ENCODE measurements around the gene C11orf24. TPM values are rescaled to one million over a fixed set of nuclear protein-coding genes. Genes with fewer than 3 reads are reported as not detected.
A peak's percentile ranks its signal among the peaks of the same experiment; 100 is the strongest.

The C11orf24 gene
- total and polyA plus RNA-seq, 8 donors: 5.8 to 35.1 (median 20.1) TPM

GRCh38 chr11:68306636-68307035, 34.9 kb upstream of the C11orf24 start:
- Histone ChIP-seq H3K36me3 (no peaks in the 10 kb centered on the region), H3K27me3 (peaks cover 0 to 1% (median 0%) of the 10 kb centered on the region in 3 donors), H3K4me3 (no peak overlapping the region), H3K27ac (no peak overlapping the region), H3K9me3 (no peaks in the 10 kb centered on the region), H3K4me1 (peaks cover 0 to 11% (median 8%) of the 10 kb centered on the region in 4 donors)
- 86 to 97% (median 93%) methylated on average over 3 of the region's 3 CpGs for WGBS, 5 donors
- TF ChIP-seq, protein P1, sequence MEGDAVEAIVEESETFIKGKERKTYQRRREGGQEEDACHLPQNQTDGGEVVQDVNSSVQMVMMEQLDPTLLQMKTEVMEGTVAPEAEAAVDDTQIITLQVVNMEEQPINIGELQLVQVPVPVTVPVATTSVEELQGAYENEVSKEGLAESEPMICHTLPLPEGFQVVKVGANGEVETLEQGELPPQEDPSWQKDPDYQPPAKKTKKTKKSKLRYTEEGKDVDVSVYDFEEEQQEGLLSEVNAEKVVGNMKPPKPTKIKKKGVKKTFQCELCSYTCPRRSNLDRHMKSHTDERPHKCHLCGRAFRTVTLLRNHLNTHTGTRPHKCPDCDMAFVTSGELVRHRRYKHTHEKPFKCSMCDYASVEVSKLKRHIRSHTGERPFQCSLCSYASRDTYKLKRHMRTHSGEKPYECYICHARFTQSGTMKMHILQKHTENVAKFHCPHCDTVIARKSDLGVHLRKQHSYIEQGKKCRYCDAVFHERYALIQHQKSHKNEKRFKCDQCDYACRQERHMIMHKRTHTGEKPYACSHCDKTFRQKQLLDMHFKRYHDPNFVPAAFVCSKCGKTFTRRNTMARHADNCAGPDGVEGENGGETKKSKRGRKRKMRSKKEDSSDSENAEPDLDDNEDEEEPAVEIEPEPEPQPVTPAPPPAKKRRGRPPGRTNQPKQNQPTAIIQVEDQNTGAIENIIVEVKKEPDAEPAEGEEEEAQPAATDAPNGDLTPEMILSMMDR (IDR thresholded peaks at IDR 0.05): no peak
- TF ChIP-seq EP300 (IDR thresholded peaks at IDR 0.05) (no peak), POLR2AphosphoS5 (IDR thresholded peaks at IDR 0.05) (no peak), POLR2A (IDR thresholded peaks at IDR 0.05) (no peak)
- no peak for DNase-seq
- intact Hi-C loops (cut with DNase I; ENCODE audit: low total_unique reads): no loop called here

- Histone ChIP-seq H3K4me1 (peaks cover 0 to 9% (median 7%) of the 10 kb centered on the region in 4 donors), H3K36me3 (no peaks in the 10 kb centered on the region), H3K4me3 (no peak overlapping the region), H3K27ac (no peak overlapping the region), H3K9me3 (no peaks in the 10 kb centered on the region), H3K27me3 (no peaks in the 10 kb centered on the region)
- TF ChIP-seq, protein P1 (IDR thresholded peaks at IDR 0.05): no peak
- TF ChIP-seq EP300 (IDR thresholded peaks at IDR 0.05): no peak
- no peak for TF ChIP-seq POLR2AphosphoS5 (IDR thresholded peaks at IDR 0.05)
- 89 to 99% (median 94%) methylated on average over 4 to 7 of the region's 7 CpGs for WGBS, 5 donors
- intact Hi-C loops (cut with DNase I; ENCODE audit: low total_unique reads): no loop called here
- no peak for DNase-seq
These were observed 32.4 kb upstream of the C11orf24 start for GRCh38 chr11:68303982-68304780.

DNA sequence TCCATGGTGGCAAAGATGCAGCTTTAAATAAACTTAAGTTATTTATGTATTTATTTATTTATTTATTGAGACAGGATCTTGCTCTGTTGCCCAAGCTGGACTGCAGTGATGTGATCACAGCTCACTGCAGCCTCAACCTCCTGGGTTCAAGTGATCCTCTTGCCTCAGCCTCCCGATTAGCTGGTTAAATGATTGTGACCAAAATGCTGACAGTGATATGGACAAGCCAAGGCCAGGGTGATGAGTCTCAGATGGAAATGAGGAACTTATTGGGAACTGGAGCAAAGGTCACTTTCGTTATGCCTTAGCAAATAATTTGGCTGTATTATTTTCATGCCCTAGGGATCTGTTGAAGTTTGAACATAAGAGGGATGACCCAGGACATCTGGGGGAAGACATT, 31.3 kb upstream of the C11orf24 start:
- H3K4me1 ChIP-seq: peaks cover 10 to 20% (median 18%) of the 10 kb centered on the region in 4 donors
- intact Hi-C loops (cut with DNase I; ENCODE audit: low total_unique reads): no loop called here
- H3K36me3 ChIP-seq: no peaks in the 10 kb centered on the region
- WGBS, 5 donors: 64 to 74% (median 74%) methylated on average over 2 of the region's 2 CpGs
- H3K4me3 ChIP-seq: no peak overlapping the region
- H3K9me3 ChIP-seq: no peaks in the 10 kb centered on the region
- TF ChIP-seq POLR2A (IDR thresholded peaks at IDR 0.05) (no peak), POLR2AphosphoS5 (IDR thresholded peaks at IDR 0.05) (no peak), EP300 (IDR thresholded peaks at IDR 0.05) (no peak)
- TF ChIP-seq, protein P1 (IDR thresholded peaks at IDR 0.05): no peak
- H3K27me3 ChIP-seq: no peaks in the 10 kb centered on the region
- H3K27ac ChIP-seq: peak overlapping the region in 1 of 5 donors; percentile 14
- peak in 1 of 2 donors; percentile 13 for DNase-seq

DNA sequence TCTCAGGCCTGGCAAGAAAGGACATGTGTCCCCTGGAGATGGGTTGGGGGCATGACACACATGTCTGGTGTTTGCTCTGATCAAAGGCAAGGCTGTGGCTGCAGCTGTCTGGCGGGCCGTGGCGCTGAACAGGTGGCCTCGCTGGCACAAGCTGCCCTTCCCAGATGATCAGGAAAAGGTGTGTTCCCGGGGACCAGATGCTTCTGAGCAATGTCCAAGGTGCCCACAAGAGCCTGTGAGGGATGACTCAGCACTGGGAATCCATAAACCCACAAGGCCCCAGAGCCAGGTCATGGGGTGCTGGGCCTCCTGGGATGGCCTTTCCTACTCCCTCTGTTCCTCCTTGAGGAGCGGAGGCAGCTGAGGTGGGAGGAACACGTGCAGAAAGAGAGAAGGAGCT, 30.9 kb upstream of the C11orf24 start:
- peak overlapping the region in 1 of 5 donors; percentile 14 for H3K27ac ChIP-seq
- intact Hi-C loops (cut with DNase I; ENCODE audit: low total_unique reads): no loop called here
- no peaks in the 10 kb centered on the region for H3K9me3 ChIP-seq
- H3K27me3 ChIP-seq: no peaks in the 10 kb centered on the region
- TF ChIP-seq, protein P1 (IDR thresholded peaks at IDR 0.05): no peak
- TF ChIP-seq POLR2AphosphoS5 (IDR thresholded peaks at IDR 0.05) (no peak), EP300 (IDR thresholded peaks at IDR 0.05) (no peak), POLR2A (IDR thresholded peaks at IDR 0.05) (no peak)
- peak in 1 of 2 donors; percentile 50 for DNase-seq
- H3K4me3 ChIP-seq: no peak overlapping the region
- H3K36me3 ChIP-seq: no peaks in the 10 kb centered on the region
- H3K4me1 ChIP-seq: peaks cover 14 to 24% (median 22%) of the 10 kb centered on the region in 4 donors
- WGBS, 5 donors: 54 to 75% (median 69%) methylated on average over 6 to 7 of the region's 7 CpGs
